ENCODE measurements around the gene RASGEF1B. TPM values are rescaled to one million over a fixed set of nuclear protein-coding genes. Genes with fewer than 3 reads are reported as not detected.

Gene RASGEF1B
- total RNA-seq, 1 experiment from 2014 or later = 8.1 TPM

- ChIA-PET CTCF (no interaction called here), POLR2A (ENCODE audit: low non-redundant PET) (no interaction called here)
These were observed 20.2 kb upstream of the RASGEF1B start for GRCh38 chr4:81491943-81492342.

GRCh38 chr4:81490403-81491160, 18.9 kb upstream of the RASGEF1B start:
- H3K4me1 ChIP-seq (ENCODE audit: insufficient read depth, low read length, poor library complexity, severe bottlenecking) = no peaks in the 10 kb centered on the region
- intact Hi-C loops (cut with micrococcal nuclease; ENCODE audit: unreplicated experiment) = no loop called here
- TF ChIP-seq EZH2 (IDR thresholded peaks at IDR 0.05; ENCODE audit: borderline replicate concordance, low read depth, low read length, poor library complexity, severe bottlenecking) (no peak), CTCF (conservative IDR thresholded peaks at IDR 0.05; ENCODE audit: low read depth, low read length) (no peak)
- no peak overlapping the region for H3K27ac ChIP-seq (ENCODE audit: low read depth, low read length, poor library complexity, severe bottlenecking)
- H3K9me3 ChIP-seq (ENCODE audit: low read depth, low read length, poor library complexity, severe bottlenecking) = no peaks in the 10 kb centered on the region
- no TSS peak for BruUV-seq (replicated peaks)
- ChIA-PET POLR2A (ENCODE audit: low non-redundant PET) (no interaction called here), CTCF (no interaction called here)
- no peak for DNase-seq (ENCODE audit: low spot score)
- H3K36me3 ChIP-seq (ENCODE audit: insufficient read depth, low read length, poor library complexity, severe bottlenecking) = no peaks in the 10 kb centered on the region
- H3K4me3 ChIP-seq (ENCODE audit: low read depth, low read length, poor library complexity, severe bottlenecking) = no peak overlapping the region
- H3K27me3 ChIP-seq (replicated peaks; ENCODE audit: insufficient read depth, low read depth, low read length, poor library complexity) = no peaks in the 10 kb centered on the region

More at GRCh38 chr4:81491943-81492342, 20.2 kb upstream of the RASGEF1B start:
- Histone ChIP-seq H3K27ac (ENCODE audit: low read depth, low read length, poor library complexity, severe bottlenecking) (no peak overlapping the region), H3K9me3 (ENCODE audit: low read depth, low read length, poor library complexity, severe bottlenecking) (no peaks in the 10 kb centered on the region), H3K4me3 (ENCODE audit: low read depth, low read length, poor library complexity, severe bottlenecking) (no peak overlapping the region), H3K27me3 (replicated peaks; ENCODE audit: insufficient read depth, low read depth, low read length, poor library complexity) (no peaks in the 10 kb centered on the region), H3K4me1 (ENCODE audit: insufficient read depth, low read length, poor library complexity, severe bottlenecking) (no peaks in the 10 kb centered on the region), H3K36me3 (ENCODE audit: insufficient read depth, low read length, poor library complexity, severe bottlenecking) (no peaks in the 10 kb centered on the region)
- DNase-seq (ENCODE audit: low spot score) = no peak
- TF ChIP-seq CTCF (conservative IDR thresholded peaks at IDR 0.05; ENCODE audit: low read depth, low read length) (no peak), EZH2 (IDR thresholded peaks at IDR 0.05; ENCODE audit: borderline replicate concordance, low read depth, low read length, poor library complexity, severe bottlenecking) (no peak)
- intact Hi-C loops (cut with micrococcal nuclease; ENCODE audit: unreplicated experiment) = no loop called here
- no TSS peak for BruUV-seq (replicated peaks)

- intact Hi-C loops (cut with micrococcal nuclease; ENCODE audit: unreplicated experiment) = no loop called here
- H3K9me3 ChIP-seq (ENCODE audit: low read depth, low read length, poor library complexity, severe bottlenecking) = no peaks in the 10 kb centered on the region
- BruUV-seq (replicated peaks) = no TSS peak
- no peak for DNase-seq (ENCODE audit: low spot score)
- no peaks in the 10 kb centered on the region for H3K4me1 ChIP-seq (ENCODE audit: insufficient read depth, low read length, poor library complexity, severe bottlenecking)
- no peaks in the 10 kb centered on the region for H3K27me3 ChIP-seq (replicated peaks; ENCODE audit: insufficient read depth, low read depth, low read length, poor library complexity)
- no peak overlapping the region for H3K27ac ChIP-seq (ENCODE audit: low read depth, low read length, poor library complexity, severe bottlenecking)
- ChIA-PET CTCF (no interaction called here), POLR2A (ENCODE audit: low non-redundant PET) (no interaction called here)
- H3K4me3 ChIP-seq (ENCODE audit: low read depth, low read length, poor library complexity, severe bottlenecking) = no peak overlapping the region
- TF ChIP-seq CTCF (conservative IDR thresholded peaks at IDR 0.05; ENCODE audit: low read depth, low read length) = no peak
- TF ChIP-seq EZH2 (IDR thresholded peaks at IDR 0.05; ENCODE audit: borderline replicate concordance, low read depth, low read length, poor library complexity, severe bottlenecking) = no peak
- no peaks in the 10 kb centered on the region for H3K36me3 ChIP-seq (ENCODE audit: insufficient read depth, low read length, poor library complexity, severe bottlenecking)
These were observed 14.8 kb upstream of the RASGEF1B start for GRCh38 chr4:81486502-81486901.
